Caco-2 (cell line): ENCODE results near the gene ELP5. TPM values are rescaled to one million over a fixed set of nuclear protein-coding genes. Genes with fewer than 3 reads are reported as not detected.

Source experiments
- BruUV-seq: library from RNA; stranded (reverse); fragments of 400-500 nt; replicated peaks from 2 replicates; lab custom pipeline; 2021; lab: Mats Ljungman, UMichigan
- CTCF ChIA-PET: fragments of 300-600 bp; sonication (Branson Sonifier 250); formaldehyde crosslinking; loops from one replicate; lab custom pipeline; 2022; ENCODE audit warnings: antibody characterized with exemption; lab: Charles Lee
- POLR2A ChIA-PET: fragments of 300-600 bp; sonication (Branson Sonifier 250); formaldehyde crosslinking; loops from one replicate; lab custom pipeline; 2022; ENCODE audit warnings: antibody characterized with exemption; lab: Charles Lee
- DNase-seq, 2 experiments: peaks; one replicate each; pipeline versions ENCODE4 v3.0.0 to v3.0.0-alpha.2; 2020 to 2022
- H3K27me3 ChIP-seq: replicated peaks from 2 replicates; pipeline ENCODE4 v1.6.0; 2011; ENCODE audit warnings: low read length; ENCODE audit not compliant: control insufficient read depth, insufficient read depth
- H3K36me3 ChIP-seq: 2 replicates; pipeline ENCODE4 v1.5.1; 2011; ENCODE audit warnings: low read length; ENCODE audit not compliant: control insufficient read depth, insufficient read depth
- H3K4me1 ChIP-seq: fragments of 250-450 bp; sonication (Bioruptor Pico); 2 replicates; pipeline ENCODE4 v1.5.1; 2020; ENCODE audit warnings: mild to moderate bottlenecking
- H3K4me3 ChIP-seq: 2 replicates; pipeline ENCODE4 v1.5.1; 2011; ENCODE audit warnings: low read depth, mild to moderate bottlenecking, control low read depth, low read length
- H3K9me3 ChIP-seq: fragments of 250-450 bp; sonication (Bioruptor Pico); 2 replicates; pipeline ENCODE4 v1.5.1; 2020; ENCODE audit warnings: mild to moderate bottlenecking, moderate library complexity
- H3K27ac Mint-ChIP-seq: one replicate; pipeline ENCODE4 v1.8.0; 2022; ENCODE audit warnings: mixed read lengths; ENCODE audit not compliant: unreplicated experiment
- H3K27me3 Mint-ChIP-seq: one replicate; pipeline ENCODE4 v1.8.0; 2022; ENCODE audit warnings: mixed read lengths; ENCODE audit not compliant: insufficient read depth, unreplicated experiment
- H3K36me3 Mint-ChIP-seq: one replicate; pipeline ENCODE4 v1.8.0; 2022; ENCODE audit warnings: mild to moderate bottlenecking, mixed read lengths; ENCODE audit not compliant: insufficient read depth, unreplicated experiment
- H3K4me1 Mint-ChIP-seq: one replicate; pipeline ENCODE4 v1.8.0; 2022; ENCODE audit warnings: low read depth, mixed read lengths; ENCODE audit not compliant: unreplicated experiment
- H3K4me3 Mint-ChIP-seq: one replicate; pipeline ENCODE4 v1.8.0; 2022; ENCODE audit warnings: mild to moderate bottlenecking, moderate library complexity, mixed read lengths; ENCODE audit not compliant: unreplicated experiment
- H3K9me3 Mint-ChIP-seq: one replicate; pipeline ENCODE4 v1.8.0; 2022; ENCODE audit warnings: mixed read lengths; ENCODE audit not compliant: unreplicated experiment
- intact Hi-C: fragments of 100-400 bp; cut with micrococcal nuclease; formaldehyde crosslinking; loops from one replicate; pipeline ENCODE4 v1.10.0; 2022; ENCODE audit not compliant: unreplicated experiment
- total RNA-seq: library from RNA; stranded (reverse); gene quantifications from 2 replicates; pipeline ENCODE4 v1.2.3, GENCODE V29; 2022
- TF ChIP-seq, protein P1 (sequence below), 2 experiments: fragments of 200-600 bp in 1 of 2; IDR thresholded peaks; 1 replicate in 1 of 2; 2 replicates in 1 of 2; pipeline versions ENCODE4 v1.5.1 to v1.8.0; 2011 to 2022; ENCODE audit warnings: antibody characterized with exemption in 1 of 2, control low read depth in 1 of 2, inconsistent platforms in 1 of 2, low read depth in 1 of 2, low read length in 1 of 2, mild to moderate bottlenecking in 1 of 2, moderate library complexity in 1 of 2; ENCODE audit not compliant: insufficient read depth in 1 of 2, severe bottlenecking in 1 of 2, unreplicated experiment in 1 of 2

ELP5 gene
- total RNA-seq, 1 experiment from 2014 or later, result 43.2 TPM

DNA sequence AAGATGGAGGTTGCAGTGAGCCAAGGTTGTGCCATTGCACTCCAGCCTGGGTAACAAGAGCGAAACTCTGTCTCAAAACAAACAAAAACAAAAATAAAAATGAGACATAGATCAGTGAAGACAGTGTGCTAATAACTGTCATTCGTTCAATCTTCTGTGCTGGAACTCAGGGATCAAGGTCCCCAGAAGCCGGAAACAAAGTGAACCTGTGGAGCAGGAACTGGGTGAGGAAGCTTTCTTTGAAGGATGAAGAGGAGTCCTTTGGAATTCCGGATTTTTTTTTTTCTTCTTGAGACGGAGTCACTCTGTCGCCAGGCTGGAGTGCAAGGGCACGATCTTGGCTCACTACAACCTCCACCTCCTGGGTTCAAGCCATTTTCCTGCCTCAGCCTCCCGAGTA lies 27.4 kb downstream of the ELP5 start:
- Mint-ChIP-seq H3K4me1 (peaks cover 8% of the 10 kb centered on the region), H3K27me3 (no peaks in the 10 kb centered on the region), H3K27ac (no peak overlapping the region), H3K9me3 (no peaks in the 10 kb centered on the region), H3K36me3 (peaks cover 5% of the 10 kb centered on the region), H3K4me3 (no peak overlapping the region)
- Histone ChIP-seq H3K27me3 (no peaks in the 10 kb centered on the region), H3K4me3 (no peak overlapping the region), H3K4me1 (peaks cover 3% of the 10 kb centered on the region; the same call in 1 of the 2 replicates), H3K9me3 (no peaks in the 10 kb centered on the region), H3K36me3 (no peaks in the 10 kb centered on the region)
- TF ChIP-seq, protein P1, sequence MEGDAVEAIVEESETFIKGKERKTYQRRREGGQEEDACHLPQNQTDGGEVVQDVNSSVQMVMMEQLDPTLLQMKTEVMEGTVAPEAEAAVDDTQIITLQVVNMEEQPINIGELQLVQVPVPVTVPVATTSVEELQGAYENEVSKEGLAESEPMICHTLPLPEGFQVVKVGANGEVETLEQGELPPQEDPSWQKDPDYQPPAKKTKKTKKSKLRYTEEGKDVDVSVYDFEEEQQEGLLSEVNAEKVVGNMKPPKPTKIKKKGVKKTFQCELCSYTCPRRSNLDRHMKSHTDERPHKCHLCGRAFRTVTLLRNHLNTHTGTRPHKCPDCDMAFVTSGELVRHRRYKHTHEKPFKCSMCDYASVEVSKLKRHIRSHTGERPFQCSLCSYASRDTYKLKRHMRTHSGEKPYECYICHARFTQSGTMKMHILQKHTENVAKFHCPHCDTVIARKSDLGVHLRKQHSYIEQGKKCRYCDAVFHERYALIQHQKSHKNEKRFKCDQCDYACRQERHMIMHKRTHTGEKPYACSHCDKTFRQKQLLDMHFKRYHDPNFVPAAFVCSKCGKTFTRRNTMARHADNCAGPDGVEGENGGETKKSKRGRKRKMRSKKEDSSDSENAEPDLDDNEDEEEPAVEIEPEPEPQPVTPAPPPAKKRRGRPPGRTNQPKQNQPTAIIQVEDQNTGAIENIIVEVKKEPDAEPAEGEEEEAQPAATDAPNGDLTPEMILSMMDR (IDR thresholded peaks at IDR 0.05; ENCODE audit: insufficient read depth in 1 of 2, low read depth in 1 of 2, low read length in 1 of 2, severe bottlenecking in 1 of 2, unreplicated experiment in 1 of 2), result no peak
- DNase-seq, result no peak
- BruUV-seq, result no TSS peak
- ChIA-PET CTCF (no interaction called here), POLR2A (no interaction called here)
- intact Hi-C loops, result no loop called here

DNA sequence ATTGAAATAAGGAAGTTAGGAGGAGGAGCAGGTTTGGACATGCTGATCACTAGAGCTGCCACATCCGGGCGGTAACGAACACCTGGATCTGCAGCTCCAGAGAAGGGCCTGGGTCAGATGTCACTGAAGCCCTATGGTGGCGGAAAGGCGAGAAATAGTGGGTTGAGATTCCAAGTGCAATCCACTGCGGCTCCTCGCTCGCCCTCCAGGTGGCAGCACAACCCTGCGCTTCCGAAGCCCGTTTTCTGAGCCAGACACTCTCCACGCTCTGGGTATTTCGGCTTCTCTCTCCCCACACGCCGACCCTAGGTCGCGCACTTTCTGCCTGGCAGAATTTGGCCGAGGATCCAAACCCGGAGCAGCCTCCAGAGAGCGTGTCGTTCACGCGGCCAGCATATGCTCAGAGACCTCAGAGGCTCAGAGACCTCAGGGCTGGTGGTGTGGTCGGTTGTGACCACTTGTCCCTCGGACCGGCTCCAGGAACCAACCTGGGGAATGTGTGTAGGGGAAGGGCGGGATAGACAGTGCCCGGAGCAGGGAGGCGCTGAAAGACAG lies 28.6 kb downstream of the ELP5 start:
- intact Hi-C loops, result loop anchor here (1.0 kb wide), 2 partner anchors 14 to 65 kb away; partner anchors contain the start of gene YBX2
- Mint-ChIP-seq H3K4me1 (peaks cover 8% of the 10 kb centered on the region), H3K9me3 (no peaks in the 10 kb centered on the region), H3K27ac (peak overlapping the region; percentile 85), H3K27me3 (no peaks in the 10 kb centered on the region), H3K36me3 (peaks cover 5% of the 10 kb centered on the region), H3K4me3 (peak overlapping the region; percentile 85)
- DNase-seq, result peak; percentile 67 to 81
- Histone ChIP-seq H3K4me1 (peaks cover 3% of the 10 kb centered on the region; the same call in 1 of the 2 replicates), H3K9me3 (no peaks in the 10 kb centered on the region), H3K4me3 (peak overlapping the region; percentile 38), H3K36me3 (no peaks in the 10 kb centered on the region), H3K27me3 (no peaks in the 10 kb centered on the region)
- ChIA-PET CTCF (interaction anchor here (0.7 to 1.8 kb wide), 5 partner anchors 11 to 370 kb away, joined by 3 to 20 read pairs (median 6); partner anchors contain the start of gene ATP1B2), POLR2A (interaction anchor here (0.8 to 1.5 kb wide), 3 partner anchors 11 to 124 kb away, joined by 3 to 5 read pairs (median 3); partner anchors contain the start of gene TMEM256)
- no TSS peak for BruUV-seq
- TF ChIP-seq, protein P1 (IDR thresholded peaks at IDR 0.05; ENCODE audit: insufficient read depth in 1 of 2, low read depth in 1 of 2, low read length in 1 of 2, severe bottlenecking in 1 of 2, unreplicated experiment in 1 of 2), result peak; percentile 59 to 68

DNA sequence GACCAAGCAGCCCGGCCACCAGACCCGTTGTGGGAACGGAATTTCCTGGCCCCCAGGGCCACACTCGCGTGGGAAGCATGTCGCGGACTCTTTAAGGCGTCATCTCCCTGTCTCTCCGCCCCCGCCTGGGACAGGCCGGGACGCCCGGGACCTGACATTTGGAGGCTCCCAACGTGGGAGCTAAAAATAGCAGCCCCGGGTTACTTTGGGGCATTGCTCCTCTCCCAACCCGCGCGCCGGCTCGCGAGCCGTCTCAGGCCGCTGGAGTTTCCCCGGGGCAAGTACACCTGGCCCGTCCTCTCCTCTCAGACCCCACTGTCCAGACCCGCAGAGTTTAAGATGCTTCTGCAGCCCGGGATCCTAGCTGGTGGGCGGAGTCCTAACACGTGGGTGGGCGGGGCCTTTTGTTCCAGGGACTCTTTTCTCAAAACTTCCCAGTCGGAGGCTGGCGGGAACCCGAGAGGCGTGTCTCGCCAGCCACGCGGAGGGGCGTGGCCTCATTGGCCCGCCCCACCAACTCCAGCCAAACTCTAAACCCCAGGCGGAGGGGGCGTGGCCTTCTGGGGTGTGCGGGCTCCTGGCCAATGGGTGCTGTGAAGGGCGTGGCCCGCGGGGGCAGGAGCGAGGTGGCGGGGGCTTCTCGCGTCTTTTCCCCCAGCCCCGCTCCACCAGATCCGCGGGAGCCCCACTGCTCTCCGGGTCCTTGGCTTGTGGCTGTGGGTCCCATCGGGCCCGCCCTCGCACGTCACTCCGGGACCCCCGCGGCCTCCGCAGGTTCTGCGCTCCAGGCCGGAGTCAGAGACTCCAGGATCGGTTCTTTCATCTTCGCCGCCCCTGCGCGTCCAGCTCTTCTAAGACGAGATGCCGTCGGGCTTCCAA lies 29.3 kb downstream of the ELP5 start, which contains the start of gene SLC2A4:
Gene SLC2A4 (plus strand): TSS at position 645 of the 879 bp plus-strand sequence. CDS start 217 bp downstream, at position 862.
- Mint-ChIP-seq H3K27me3 (no peaks in the 10 kb centered on the region), H3K9me3 (no peaks in the 10 kb centered on the region), H3K4me3 (peak within 1 kb of the TSS; percentile 85), H3K4me1 (peaks cover 8% of the 10 kb centered on the region), H3K27ac (peak within 1 kb of the TSS; percentile 85), H3K36me3 (peaks cover 5% of the 10 kb centered on the region)
- CTCF ChIA-PET, result interaction anchor here (0.6 to 1.8 kb wide), 9 partner anchors 11 to 603 kb away, joined by 3 to 20 read pairs (median 6); partner anchors contain the start of gene ATP1B2
- TF ChIP-seq, protein P1 (IDR thresholded peaks at IDR 0.05; ENCODE audit: insufficient read depth in 1 of 2, low read depth in 1 of 2, low read length in 1 of 2, severe bottlenecking in 1 of 2, unreplicated experiment in 1 of 2), result no peak
- intact Hi-C loops, result loop anchor here (1.0 kb wide), 1 partner anchor 13 kb away; the partner anchor contains the start of gene YBX2
- peaks cover 3% of the 10 kb centered on the region; the same call in 1 of the 2 replicates for H3K4me1 ChIP-seq
- DNase-seq, result peak; percentile 91 to 92
- no TSS peak for BruUV-seq
- H3K4me3 ChIP-seq, result peak within 1 kb of the TSS; percentile 54
- POLR2A ChIA-PET, result interaction anchor here (0.6 to 1.5 kb wide), 5 partner anchors 10 to 279 kb away, joined by 3 to 5 read pairs (median 3); partner anchors contain the start of gene TMEM256
- H3K36me3 ChIP-seq, result no peaks in the 10 kb centered on the region
- no peaks in the 10 kb centered on the region for H3K27me3 ChIP-seq
- no peaks in the 10 kb centered on the region for H3K9me3 ChIP-seq
